Spleen (tissue), 11 donors: ENCODE data around the gene TRIM26. TPM values are rescaled to one million over a fixed set of nuclear protein-coding genes. Genes with fewer than 3 reads are reported as not detected.

Source experiments
- DNase-seq: peaks from one replicate; pipeline ENCODE4 v3.0.0-alpha.2; 2020
- H3K27ac ChIP-seq, 8 donors: fragments of 200-600 bp; sonication (generic) in 7 of 8; 1 replicate in 4 of 8; 2 replicates in 4 of 8; pipeline versions ENCODE4 v1.5.0 to v1.8.0; 2016 to 2021; ENCODE audit warnings: inconsistent platforms in 4 of 8, mild to moderate bottlenecking in 4 of 8, moderate library complexity in 1 of 8
- H3K27me3 ChIP-seq, 7 donors: fragments of 200-600 bp; sonication (generic) in 6 of 7; replicated peaks in 1 of 7; 1 replicate in 4 of 7; 2 replicates in 3 of 7; pipeline versions ENCODE4 v1.5.0 to v1.8.0; 2016 to 2021; ENCODE audit warnings: inconsistent platforms in 3 of 7, mild to moderate bottlenecking in 1 of 7
- H3K36me3 ChIP-seq, 6 donors: fragments of 200-600 bp; sonication (generic) in 5 of 6; 1 replicate in 4 of 6; 2 replicates in 2 of 6; pipeline versions ENCODE4 v1.5.0 to v1.8.0; 2016 to 2021; ENCODE audit warnings: inconsistent platforms in 2 of 6
- H3K4me1 ChIP-seq, 6 donors: fragments of 200-600 bp; sonication (generic) in 5 of 6; 1 replicate in 3 of 6; 2 replicates in 3 of 6; pipeline versions ENCODE4 v1.5.0 to v1.8.0; 2016 to 2021; ENCODE audit warnings: inconsistent platforms in 3 of 6
- H3K4me3 ChIP-seq, 8 donors: fragments of 200-600 bp; sonication (generic) in 7 of 8; 1 replicate in 4 of 8; 2 replicates in 4 of 8; pipeline versions ENCODE4 v1.5.0 to v1.8.0; 2016 to 2021; ENCODE audit warnings: inconsistent platforms in 4 of 8, mild to moderate bottlenecking in 4 of 8, moderate library complexity in 2 of 8
- H3K9me3 ChIP-seq, 8 donors: fragments of 200-600 bp; sonication (generic) in 7 of 8; 1 replicate in 4 of 8; 2 replicates in 4 of 8; pipeline versions ENCODE4 v1.5.0 to v1.8.0; 2016 to 2021; ENCODE audit warnings: inconsistent platforms in 4 of 8
- CTCF ChIP-seq, 11 experiments: fragments of 200-600 bp in 7 of 11; fragments of 450-650 bp in 4 of 11; sonication (generic) in 4 of 11; IDR thresholded peaks in 8 of 11; conservative IDR thresholded peaks in 3 of 11; 1 replicate in 7 of 11; 2 replicates in 4 of 11; pipeline versions ENCODE4 v1.4.0 to v1.8.0; 2016 to 2021; ENCODE audit warnings: antibody characterized with exemption in 11 of 11, inconsistent platforms in 4 of 11, mild to moderate bottlenecking in 1 of 11
- POLR2A ChIP-seq, 3 donors: fragments of 450-650 bp; IDR thresholded peaks; one replicate each; pipeline ENCODE4 v1.5.1; 2017; ENCODE audit warnings: antibody characterized with exemption in 3 of 3, mild to moderate bottlenecking in 1 of 3
- POLR2AphosphoS5 ChIP-seq, 3 donors: sonication (generic); formaldehyde crosslinking; IDR thresholded peaks; one replicate each; pipeline ENCODE4 v1.5.1; 2017; ENCODE audit warnings: antibody characterized with exemption in 3 of 3
- whole genome bisulfite sequencing, 5 donors: extraction: QIAGEN DNeasy Blood & Tissue Kit in 3 of 5; methylation state at CpG; one replicate each; pipeline versions ENCODE4 v1.1.5 to v1.1.7; 2013 to 2018; 5-methylcytosine and 5-hydroxymethylcytosine counted together
- intact Hi-C: fragments of 100-400 bp; cut with DNase I; formaldehyde crosslinking; loops from one replicate; pipeline ENCODE4 v1.15.0; 2023; ENCODE audit warnings: low total_unique reads
- polyA plus RNA-seq, 3 donors: library from polyadenylated mRNA; stranded (reverse); fragments of 200-250 nt; gene quantifications; one replicate each; pipeline ENCODE4 v1.2.1, GENCODE V29; 2013
- total RNA-seq, 7 donors: library from RNA; depleted of rRNA in 3 of 7; stranded (reverse); fragments of >200 nt in 3 of 7; fragmentation: NEBNext Ultra II Directional in 4 of 7; extraction: Animal tissue kit (Norgen Biotek cat#: 25700) in 4 of 7; gene quantifications; one replicate each; pipeline versions ENCODE4 v1.1.0 to v1.2.1, GENCODE V29; 2016 to 2021
- donor health status: healthy with polysubstance abuse.
- donor health status: DM: no; HTN: no; CAD: no; lungs with moderate emphysema.
- donor health status: DM: no; HTN: no; CAD: no.
- donor health status: Bipolar disorder and iron deficiency.
- donor health status: healthy.
- donor health status: DM: no; HTN: no; CAD: no.
- donor health status: DM: yes; HTN: yes; CAD: no.

The TRIM26 gene
- total and polyA plus RNA-seq, 10 donors: 22.6 to 64.3 (median 46.8) TPM

- Histone ChIP-seq H3K36me3 (no peaks in the 10 kb centered on the region), H3K27ac (no peak overlapping the region), H3K4me3 (no peak overlapping the region), H3K4me1 (no peaks in the 10 kb centered on the region), H3K27me3 (peaks cover 0 to 65% (median 16%) of the 10 kb centered on the region in 7 donors), H3K9me3 (no peaks in the 10 kb centered on the region)
- intact Hi-C loops: loop anchor here (10.0 kb wide), 1 partner anchor 292 kb away; no protein-coding TSS in a partner anchor
- WGBS, 5 donors: 44 to 66% (median 59%) methylated on average over 8 to 11 of the region's 11 CpGs
- no peak for TF ChIP-seq CTCF (IDR thresholded peaks at IDR 0.05 in 8 of 11, conservative IDR thresholded peaks at IDR 0.05 in 3 of 11)
- TF ChIP-seq POLR2A (IDR thresholded peaks at IDR 0.05): no peak
- no peak for TF ChIP-seq POLR2AphosphoS5 (IDR thresholded peaks at IDR 0.05)
- DNase-seq: no peak
These were observed 76.5 kb downstream of the TRIM26 start for GRCh38 chr6:30136570-30137286.

GRCh38 chr6:30135757-30136156, 77.4 kb downstream of the TRIM26 start, which contains the start of gene TRIM40:
Gene TRIM40, plus strand, starts transcription at chr6:30136140. Its CDS starts 897 bp downstream, at chr6:30137037.
- H3K4me3 ChIP-seq: no peak within 1 kb of the TSS
- H3K9me3 ChIP-seq: no peaks in the 10 kb centered on the region
- H3K4me1 ChIP-seq: peaks cover 1 to 5% (median 4%) of the 10 kb centered on the region in 6 donors
- H3K27me3 ChIP-seq: peaks cover 0 to 65% (median 22%) of the 10 kb centered on the region in 7 donors
- TF ChIP-seq POLR2A (IDR thresholded peaks at IDR 0.05): no peak
- no peak for TF ChIP-seq POLR2AphosphoS5 (IDR thresholded peaks at IDR 0.05)
- no peak for TF ChIP-seq CTCF (IDR thresholded peaks at IDR 0.05 in 8 of 11, conservative IDR thresholded peaks at IDR 0.05 in 3 of 11)
- H3K27ac ChIP-seq: no peak within 1 kb of the TSS
- DNase-seq: no peak
- WGBS, 5 donors: 51 to 75% (median 70%) methylated on average over 4 of the region's 4 CpGs
- intact Hi-C loops: loop anchor here (10.0 kb wide), 1 partner anchor 291 kb away; no protein-coding TSS in a partner anchor
- H3K36me3 ChIP-seq: no peaks in the 10 kb centered on the region

- Histone ChIP-seq H3K4me1 (peaks cover 2 to 10% (median 8%) of the 10 kb centered on the region in 6 donors), H3K9me3 (no peaks in the 10 kb centered on the region), H3K27ac (no peak overlapping the region), H3K27me3 (peaks cover 0 to 71% (median 27%) of the 10 kb centered on the region in 7 donors), H3K36me3 (no peaks in the 10 kb centered on the region), H3K4me3 (no peak overlapping the region)
- no peak for TF ChIP-seq POLR2AphosphoS5 (IDR thresholded peaks at IDR 0.05)
- no peak for DNase-seq
- intact Hi-C loops: loop anchor here (10.0 kb wide), 1 partner anchor 290 kb away; no protein-coding TSS in a partner anchor
- 85 to 92% (median 89%) methylated on average over 2 of the region's 2 CpGs for WGBS, 5 donors
These were observed 78.1 kb downstream of the TRIM26 start for GRCh38 chr6:30135147-30135546.

Other genes starting within 250 kb of the TRIM26 start
- 10 to 100 TPM; 21.0 to 36.9 (median 22.8) TPM for gene POLR1H, start 152.1 kb downstream of the TRIM26 start, total RNA-seq
- gene POLR1H, start 152.1 kb downstream of the TRIM26 start, polyA plus RNA-seq: 10 to 100 TPM; 62.6 to 78.6 (median 72.9) TPM
- 10 to 100 TPM; 39.3 to 50.7 (median 42.1) TPM for gene PPP1R11, start 146.2 kb downstream of the TRIM26 start, total RNA-seq
- gene PPP1R11, start 146.2 kb downstream of the TRIM26 start, polyA plus RNA-seq: 10 to 100 TPM; 31.1 to 45.5 (median 40.0) TPM
- gene RNF39, start 137.6 kb downstream of the TRIM26 start, total RNA-seq: not detected
- gene RNF39, start 137.6 kb downstream of the TRIM26 start, polyA plus RNA-seq: not detected
- gene TRIM31, start 100.3 kb downstream of the TRIM26 start, total RNA-seq: not detected
- gene TRIM31, start 100.3 kb downstream of the TRIM26 start, polyA plus RNA-seq: under 1 TPM in 2 of 3 donors, not detected in 1; 0.09 to 0.14 TPM
- 1 to 10 TPM in 1 of 7 donors, under 1 TPM in 2, not detected in 4; 0.20 to 1.0 (median 0.29) TPM for gene TRIM40, start 77.3 kb downstream of the TRIM26 start, total RNA-seq
- not detected for gene TRIM40, start 77.3 kb downstream of the TRIM26 start, polyA plus RNA-seq
- 1 to 10 TPM in 4 of 7 donors, under 1 TPM in 3; 0.15 to 4.9 (median 1.2) TPM for gene TRIM10, start 52.2 kb downstream of the TRIM26 start, total RNA-seq
- gene TRIM10, start 52.2 kb downstream of the TRIM26 start, polyA plus RNA-seq: under 1 TPM in 1 of 3 donors, not detected in 2; 0.06 TPM
- under 1 TPM in 1 of 7 donors, not detected in 6; 0.29 TPM for gene TRIM15, start 49.9 kb downstream of the TRIM26 start, total RNA-seq
- gene TRIM15, start 49.9 kb downstream of the TRIM26 start, polyA plus RNA-seq: under 1 TPM in 1 of 3 donors, not detected in 2; 0.13 TPM
- 10 to 100 TPM; 15.7 to 24.5 (median 18.7) TPM for gene TRIM39, start 113.5 kb upstream of the TRIM26 start, total RNA-seq
- gene TRIM39, start 113.5 kb upstream of the TRIM26 start, polyA plus RNA-seq: 10 to 100 TPM in 2 of 3 donors, 1 to 10 TPM in 1; 6.9 to 12.1 (median 11.7) TPM
- 10 to 100 TPM; 24.3 to 59.9 (median 32.0) TPM for gene RPP21, start 131.8 kb upstream of the TRIM26 start, total RNA-seq
- 10 to 100 TPM; 77.9 to 87.8 (median 84.6) TPM for gene RPP21, start 131.8 kb upstream of the TRIM26 start, polyA plus RNA-seq